GM12878 (cell line): ENCODE measurements around the gene CRYBG3.
A peak's percentile ranks its signal among the peaks of the same experiment; 100 is the strongest.

Source experiments
- CTCF ChIP-seq, 3 experiments: IDR thresholded peaks in 2 of 3; conservative IDR thresholded peaks in 1 of 3; 2 replicates each; pipeline ENCODE4 v1.5.1; 2011; ENCODE audit warnings: low read depth in 3 of 3, low read length in 3 of 3, mild to moderate bottlenecking in 3 of 3, control low read depth in 2 of 3, moderate library complexity in 2 of 3, inconsistent platforms in 1 of 3, mixed read lengths in 1 of 3; ENCODE audit not compliant: control insufficient read depth in 2 of 3, insufficient read depth in 1 of 3; ENCODE audit errors: extremely low read depth in 1 of 3
- EP300 ChIP-seq, 2 experiments: fragments of 150-350 bp in 1 of 2; IDR thresholded peaks; 2 replicates each; pipeline ENCODE4 v1.6.1; 2011 to 2012; ENCODE audit warnings: low read depth in 2 of 2, low read length in 2 of 2, borderline replicate concordance in 1 of 2, improper control_type of control experiment in 1 of 2, inconsistent platforms in 1 of 2; ENCODE audit not compliant: control insufficient read depth in 1 of 2
- MEF2B ChIP-seq: fragments of 450-650 bp; IDR thresholded peaks from 2 replicates; pipeline ENCODE4 v1.6.1; 2018; ENCODE audit warnings: mild to moderate bottlenecking, moderate library complexity; ENCODE audit not compliant: partially characterized antibody, poor library complexity, severe bottlenecking
- SMAD5 ChIP-seq: IDR thresholded peaks from 2 replicates; pipeline ENCODE4 v1.6.1; 2016; ENCODE audit warnings: antibody characterized with exemption, low read depth
- TF ChIP-seq, protein P1 (sequence below): fragments of 450-650 bp; IDR thresholded peaks from 2 replicates; pipeline ENCODE4 v1.6.1; 2017; ENCODE audit warnings: mild to moderate bottlenecking, moderate library complexity
- TF ChIP-seq, protein P2 (sequence below): IDR thresholded peaks from 2 replicates; pipeline ENCODE4 v1.6.1; 2012; ENCODE audit warnings: low read depth, low read length, improper control_type of control experiment

DNA sequence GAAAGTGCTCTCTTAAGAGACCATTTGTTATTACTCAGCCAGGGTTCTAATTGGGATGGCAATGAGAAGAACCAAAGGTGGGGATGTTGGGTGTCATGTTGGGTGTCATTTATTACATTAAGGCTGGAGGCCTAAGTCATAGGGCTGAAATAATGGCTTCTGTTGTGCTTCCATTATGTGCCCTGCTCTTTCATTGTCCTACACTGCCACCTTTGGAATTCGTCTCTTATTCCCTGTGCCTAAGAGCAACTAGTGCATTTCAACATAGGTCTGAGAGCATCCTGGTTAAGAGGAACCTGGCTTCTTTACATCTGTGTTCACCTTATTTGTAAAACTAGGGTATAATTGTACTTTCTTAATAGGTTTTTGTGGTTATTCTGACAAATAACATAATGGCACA lies 118.2 kb downstream of the CRYBG3 start:
- TF ChIP-seq CTCF (IDR thresholded peaks at IDR 0.05 in 2 of 3, conservative IDR thresholded peaks at IDR 0.05 in 1 of 3; ENCODE audit: control insufficient read depth in 2 of 3, extremely low read depth in 1 of 3, insufficient read depth in 1 of 3, low read depth in 3 of 3, low read length in 3 of 3): peak in 1 of 3 experiments; percentile 7; a peak in 1 of 6 replicates
- TF ChIP-seq, protein P1, sequence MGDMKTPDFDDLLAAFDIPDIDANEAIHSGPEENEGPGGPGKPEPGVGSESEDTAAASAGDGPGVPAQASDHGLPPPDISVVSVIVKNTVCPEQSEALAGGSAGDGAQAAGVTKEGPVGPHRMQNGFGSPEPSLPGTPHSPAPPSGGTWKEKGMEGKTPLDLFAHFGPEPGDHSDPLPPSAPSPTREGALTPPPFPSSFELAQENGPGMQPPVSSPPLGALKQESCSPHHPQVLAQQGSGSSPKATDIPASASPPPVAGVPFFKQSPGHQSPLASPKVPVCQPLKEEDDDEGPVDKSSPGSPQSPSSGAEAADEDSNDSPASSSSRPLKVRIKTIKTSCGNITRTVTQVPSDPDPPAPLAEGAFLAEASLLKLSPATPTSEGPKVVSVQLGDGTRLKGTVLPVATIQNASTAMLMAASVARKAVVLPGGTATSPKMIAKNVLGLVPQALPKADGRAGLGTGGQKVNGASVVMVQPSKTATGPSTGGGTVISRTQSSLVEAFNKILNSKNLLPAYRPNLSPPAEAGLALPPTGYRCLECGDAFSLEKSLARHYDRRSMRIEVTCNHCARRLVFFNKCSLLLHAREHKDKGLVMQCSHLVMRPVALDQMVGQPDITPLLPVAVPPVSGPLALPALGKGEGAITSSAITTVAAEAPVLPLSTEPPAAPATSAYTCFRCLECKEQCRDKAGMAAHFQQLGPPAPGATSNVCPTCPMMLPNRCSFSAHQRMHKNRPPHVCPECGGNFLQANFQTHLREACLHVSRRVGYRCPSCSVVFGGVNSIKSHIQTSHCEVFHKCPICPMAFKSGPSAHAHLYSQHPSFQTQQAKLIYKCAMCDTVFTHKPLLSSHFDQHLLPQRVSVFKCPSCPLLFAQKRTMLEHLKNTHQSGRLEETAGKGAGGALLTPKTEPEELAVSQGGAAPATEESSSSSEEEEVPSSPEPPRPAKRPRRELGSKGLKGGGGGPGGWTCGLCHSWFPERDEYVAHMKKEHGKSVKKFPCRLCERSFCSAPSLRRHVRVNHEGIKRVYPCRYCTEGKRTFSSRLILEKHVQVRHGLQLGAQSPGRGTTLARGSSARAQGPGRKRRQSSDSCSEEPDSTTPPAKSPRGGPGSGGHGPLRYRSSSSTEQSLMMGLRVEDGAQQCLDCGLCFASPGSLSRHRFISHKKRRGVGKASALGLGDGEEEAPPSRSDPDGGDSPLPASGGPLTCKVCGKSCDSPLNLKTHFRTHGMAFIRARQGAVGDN: no peak
- TF ChIP-seq, protein P2, sequence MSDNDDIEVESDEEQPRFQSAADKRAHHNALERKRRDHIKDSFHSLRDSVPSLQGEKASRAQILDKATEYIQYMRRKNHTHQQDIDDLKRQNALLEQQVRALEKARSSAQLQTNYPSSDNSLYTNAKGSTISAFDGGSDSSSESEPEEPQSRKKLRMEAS: no peak
- TF ChIP-seq SMAD5: no peak
- TF ChIP-seq MEF2B: no peak
- TF ChIP-seq EP300 (IDR thresholded peaks at IDR 0.05; ENCODE audit: borderline replicate concordance in 1 of 2, control insufficient read depth in 1 of 2, low read depth in 2 of 2, low read length in 2 of 2): no peak
